K562 (cell line): ENCODE measurements around the gene KATNAL2. TPM values are rescaled to one million over a fixed set of nuclear protein-coding genes. Genes with fewer than 3 reads are reported as not detected.
A peak's percentile ranks its signal among the peaks of the same experiment; 100 is the strongest.

ENCODE experiments used
- CBX3 ChIP-seq, 2 experiments: IDR thresholded peaks; 1 replicate in 1 of 2; 2 replicates in 1 of 2; pipeline ENCODE4 v1.6.1; 2012; ENCODE audit warnings: inconsistent platforms in 2 of 2, low read length in 2 of 2, borderline replicate concordance in 1 of 2, control low read depth in 1 of 2
- polyA plus RNA-seq, 8 experiments: library from polyadenylated mRNA; depleted of rRNA in 4 of 8; stranded (reverse) in 5 of 8; unstranded in 3 of 8; fragments of >200 nt; fragmentation: Nextera tagmentation in 2 of 8; fragmentation: Illumina TruSeq in 1 of 8; extraction: Ambion mirVana in 2 of 8; extraction: Trizol in 1 of 8; gene quantifications; 2 replicates each; pipeline versions ENCODE4 v1.2.1 to v1.2.3, GENCODE V29; 2011 to 2014; ENCODE audit warnings: inconsistent platforms in 1 of 8, missing spikeins in 1 of 8
- total RNA-seq, 7 experiments: library from RNA; depleted of rRNA in 6 of 7; stranded (reverse); fragments of >200 nt in 6 of 7; fragmentation: Illumina TruSeq in 2 of 7; extraction: Trizol in 2 of 7; gene quantifications; 2 replicates each; pipeline versions ENCODE4 v1.2.1 to v1.2.3, GENCODE V29; 2011 to 2021; ENCODE audit warnings: low replicate concordance in 1 of 7
- TF ChIP-seq, protein P1 (sequence below): fragments of 450-650 bp; IDR thresholded peaks from 2 replicates; pipeline ENCODE4 v1.6.1; 2016; ENCODE audit warnings: mild to moderate bottlenecking, moderate library complexity
- TF ChIP-seq, protein P2 (sequence below), 2 experiments: fragments of 450-650 bp in 1 of 2; sonication (generic) in 1 of 2; formaldehyde crosslinking in 1 of 2; IDR thresholded peaks; 2 replicates each; pipeline versions ENCODE4 v1.7.1 to v1.9.0; 2016 to 2022; ENCODE audit warnings: inconsistent platforms in 1 of 2, mild to moderate bottlenecking in 1 of 2, missing genetic modification reagents in 1 of 2

Gene KATNAL2
- total and polyA plus RNA-seq, 9 of the 15 experiments (the other 6 are each of a cell fraction or from before 2014, with no cell fraction given) = 0.08 to 1.2 (median 0.48) TPM

GRCh38 chr18:46916551-46917107 is 773 bp upstream of the KATNAL2 start (continued):
- TF ChIP-seq, protein P1, sequence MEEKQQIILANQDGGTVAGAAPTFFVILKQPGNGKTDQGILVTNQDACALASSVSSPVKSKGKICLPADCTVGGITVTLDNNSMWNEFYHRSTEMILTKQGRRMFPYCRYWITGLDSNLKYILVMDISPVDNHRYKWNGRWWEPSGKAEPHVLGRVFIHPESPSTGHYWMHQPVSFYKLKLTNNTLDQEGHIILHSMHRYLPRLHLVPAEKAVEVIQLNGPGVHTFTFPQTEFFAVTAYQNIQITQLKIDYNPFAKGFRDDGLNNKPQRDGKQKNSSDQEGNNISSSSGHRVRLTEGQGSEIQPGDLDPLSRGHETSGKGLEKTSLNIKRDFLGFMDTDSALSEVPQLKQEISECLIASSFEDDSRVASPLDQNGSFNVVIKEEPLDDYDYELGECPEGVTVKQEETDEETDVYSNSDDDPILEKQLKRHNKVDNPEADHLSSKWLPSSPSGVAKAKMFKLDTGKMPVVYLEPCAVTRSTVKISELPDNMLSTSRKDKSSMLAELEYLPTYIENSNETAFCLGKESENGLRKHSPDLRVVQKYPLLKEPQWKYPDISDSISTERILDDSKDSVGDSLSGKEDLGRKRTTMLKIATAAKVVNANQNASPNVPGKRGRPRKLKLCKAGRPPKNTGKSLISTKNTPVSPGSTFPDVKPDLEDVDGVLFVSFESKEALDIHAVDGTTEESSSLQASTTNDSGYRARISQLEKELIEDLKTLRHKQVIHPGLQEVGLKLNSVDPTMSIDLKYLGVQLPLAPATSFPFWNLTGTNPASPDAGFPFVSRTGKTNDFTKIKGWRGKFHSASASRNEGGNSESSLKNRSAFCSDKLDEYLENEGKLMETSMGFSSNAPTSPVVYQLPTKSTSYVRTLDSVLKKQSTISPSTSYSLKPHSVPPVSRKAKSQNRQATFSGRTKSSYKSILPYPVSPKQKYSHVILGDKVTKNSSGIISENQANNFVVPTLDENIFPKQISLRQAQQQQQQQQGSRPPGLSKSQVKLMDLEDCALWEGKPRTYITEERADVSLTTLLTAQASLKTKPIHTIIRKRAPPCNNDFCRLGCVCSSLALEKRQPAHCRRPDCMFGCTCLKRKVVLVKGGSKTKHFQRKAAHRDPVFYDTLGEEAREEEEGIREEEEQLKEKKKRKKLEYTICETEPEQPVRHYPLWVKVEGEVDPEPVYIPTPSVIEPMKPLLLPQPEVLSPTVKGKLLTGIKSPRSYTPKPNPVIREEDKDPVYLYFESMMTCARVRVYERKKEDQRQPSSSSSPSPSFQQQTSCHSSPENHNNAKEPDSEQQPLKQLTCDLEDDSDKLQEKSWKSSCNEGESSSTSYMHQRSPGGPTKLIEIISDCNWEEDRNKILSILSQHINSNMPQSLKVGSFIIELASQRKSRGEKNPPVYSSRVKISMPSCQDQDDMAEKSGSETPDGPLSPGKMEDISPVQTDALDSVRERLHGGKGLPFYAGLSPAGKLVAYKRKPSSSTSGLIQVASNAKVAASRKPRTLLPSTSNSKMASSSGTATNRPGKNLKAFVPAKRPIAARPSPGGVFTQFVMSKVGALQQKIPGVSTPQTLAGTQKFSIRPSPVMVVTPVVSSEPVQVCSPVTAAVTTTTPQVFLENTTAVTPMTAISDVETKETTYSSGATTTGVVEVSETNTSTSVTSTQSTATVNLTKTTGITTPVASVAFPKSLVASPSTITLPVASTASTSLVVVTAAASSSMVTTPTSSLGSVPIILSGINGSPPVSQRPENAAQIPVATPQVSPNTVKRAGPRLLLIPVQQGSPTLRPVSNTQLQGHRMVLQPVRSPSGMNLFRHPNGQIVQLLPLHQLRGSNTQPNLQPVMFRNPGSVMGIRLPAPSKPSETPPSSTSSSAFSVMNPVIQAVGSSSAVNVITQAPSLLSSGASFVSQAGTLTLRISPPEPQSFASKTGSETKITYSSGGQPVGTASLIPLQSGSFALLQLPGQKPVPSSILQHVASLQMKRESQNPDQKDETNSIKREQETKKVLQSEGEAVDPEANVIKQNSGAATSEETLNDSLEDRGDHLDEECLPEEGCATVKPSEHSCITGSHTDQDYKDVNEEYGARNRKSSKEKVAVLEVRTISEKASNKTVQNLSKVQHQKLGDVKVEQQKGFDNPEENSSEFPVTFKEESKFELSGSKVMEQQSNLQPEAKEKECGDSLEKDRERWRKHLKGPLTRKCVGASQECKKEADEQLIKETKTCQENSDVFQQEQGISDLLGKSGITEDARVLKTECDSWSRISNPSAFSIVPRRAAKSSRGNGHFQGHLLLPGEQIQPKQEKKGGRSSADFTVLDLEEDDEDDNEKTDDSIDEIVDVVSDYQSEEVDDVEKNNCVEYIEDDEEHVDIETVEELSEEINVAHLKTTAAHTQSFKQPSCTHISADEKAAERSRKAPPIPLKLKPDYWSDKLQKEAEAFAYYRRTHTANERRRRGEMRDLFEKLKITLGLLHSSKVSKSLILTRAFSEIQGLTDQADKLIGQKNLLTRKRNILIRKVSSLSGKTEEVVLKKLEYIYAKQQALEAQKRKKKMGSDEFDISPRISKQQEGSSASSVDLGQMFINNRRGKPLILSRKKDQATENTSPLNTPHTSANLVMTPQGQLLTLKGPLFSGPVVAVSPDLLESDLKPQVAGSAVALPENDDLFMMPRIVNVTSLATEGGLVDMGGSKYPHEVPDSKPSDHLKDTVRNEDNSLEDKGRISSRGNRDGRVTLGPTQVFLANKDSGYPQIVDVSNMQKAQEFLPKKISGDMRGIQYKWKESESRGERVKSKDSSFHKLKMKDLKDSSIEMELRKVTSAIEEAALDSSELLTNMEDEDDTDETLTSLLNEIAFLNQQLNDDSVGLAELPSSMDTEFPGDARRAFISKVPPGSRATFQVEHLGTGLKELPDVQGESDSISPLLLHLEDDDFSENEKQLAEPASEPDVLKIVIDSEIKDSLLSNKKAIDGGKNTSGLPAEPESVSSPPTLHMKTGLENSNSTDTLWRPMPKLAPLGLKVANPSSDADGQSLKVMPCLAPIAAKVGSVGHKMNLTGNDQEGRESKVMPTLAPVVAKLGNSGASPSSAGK = 0 out of 2 replicates have a peak, but pooled peaks have one; percentile 13
- no peak for TF ChIP-seq CBX3 (IDR thresholded peaks at IDR 0.05; ENCODE audit: borderline replicate concordance in 1 of 2, low read length in 2 of 2)
- TF ChIP-seq, protein P2, sequence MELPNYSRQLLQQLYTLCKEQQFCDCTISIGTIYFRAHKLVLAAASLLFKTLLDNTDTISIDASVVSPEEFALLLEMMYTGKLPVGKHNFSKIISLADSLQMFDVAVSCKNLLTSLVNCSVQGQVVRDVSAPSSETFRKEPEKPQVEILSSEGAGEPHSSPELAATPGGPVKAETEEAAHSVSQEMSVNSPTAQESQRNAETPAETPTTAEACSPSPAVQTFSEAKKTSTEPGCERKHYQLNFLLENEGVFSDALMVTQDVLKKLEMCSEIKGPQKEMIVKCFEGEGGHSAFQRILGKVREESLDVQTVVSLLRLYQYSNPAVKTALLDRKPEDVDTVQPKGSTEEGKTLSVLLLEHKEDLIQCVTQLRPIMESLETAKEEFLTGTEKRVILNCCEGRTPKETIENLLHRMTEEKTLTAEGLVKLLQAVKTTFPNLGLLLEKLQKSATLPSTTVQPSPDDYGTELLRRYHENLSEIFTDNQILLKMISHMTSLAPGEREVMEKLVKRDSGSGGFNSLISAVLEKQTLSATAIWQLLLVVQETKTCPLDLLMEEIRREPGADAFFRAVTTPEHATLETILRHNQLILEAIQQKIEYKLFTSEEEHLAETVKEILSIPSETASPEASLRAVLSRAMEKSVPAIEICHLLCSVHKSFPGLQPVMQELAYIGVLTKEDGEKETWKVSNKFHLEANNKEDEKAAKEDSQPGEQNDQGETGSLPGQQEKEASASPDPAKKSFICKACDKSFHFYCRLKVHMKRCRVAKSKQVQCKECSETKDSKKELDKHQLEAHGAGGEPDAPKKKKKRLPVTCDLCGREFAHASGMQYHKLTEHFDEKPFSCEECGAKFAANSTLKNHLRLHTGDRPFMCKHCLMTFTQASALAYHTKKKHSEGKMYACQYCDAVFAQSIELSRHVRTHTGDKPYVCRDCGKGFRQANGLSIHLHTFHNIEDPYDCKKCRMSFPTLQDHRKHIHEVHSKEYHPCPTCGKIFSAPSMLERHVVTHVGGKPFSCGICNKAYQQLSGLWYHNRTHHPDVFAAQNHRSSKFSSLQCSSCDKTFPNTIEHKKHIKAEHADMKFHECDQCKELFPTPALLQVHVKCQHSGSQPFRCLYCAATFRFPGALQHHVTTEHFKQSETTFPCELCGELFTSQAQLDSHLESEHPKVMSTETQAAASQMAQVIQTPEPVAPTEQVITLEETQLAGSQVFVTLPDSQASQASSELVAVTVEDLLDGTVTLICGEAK (IDR thresholded peaks at IDR 0.05) = peak; percentile 83
- TF ChIP-seq, protein P2 (CRISPR knock-in tag; IDR thresholded peaks at IDR 0.05) = no peak; the same call in 1 of the 2 replicates
